NCI-H128 (cell line): ENCODE results near the gene OGFOD3.

Source experiments
- DNase-seq: peaks from one replicate; lab custom pipeline; 2025; ENCODE audit not compliant: unreplicated experiment; lab: John Stamatoyannopoulos, UW

Gene OGFOD3

DNA sequence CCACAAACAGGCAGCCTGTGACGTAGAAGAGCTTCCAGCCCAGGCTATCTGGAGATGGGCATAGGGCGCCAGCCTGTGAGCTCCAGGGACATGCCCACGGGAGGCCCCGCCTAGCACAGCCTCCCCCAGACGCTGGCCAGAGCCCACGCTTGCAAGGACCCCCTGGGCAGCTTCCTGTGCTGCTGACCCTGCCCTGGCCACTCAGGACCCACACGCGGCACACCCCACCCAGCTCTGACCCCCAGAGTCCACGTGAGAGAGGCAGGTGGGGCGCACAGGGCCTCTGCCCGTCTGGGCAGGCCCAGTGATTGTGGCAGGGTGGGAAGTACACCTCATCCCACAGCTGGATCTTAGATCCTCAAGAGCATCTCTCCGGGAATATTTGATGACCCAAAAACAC is 28.3 kb upstream of the OGFOD3 start:
- DNase-seq, result no peak

DNA sequence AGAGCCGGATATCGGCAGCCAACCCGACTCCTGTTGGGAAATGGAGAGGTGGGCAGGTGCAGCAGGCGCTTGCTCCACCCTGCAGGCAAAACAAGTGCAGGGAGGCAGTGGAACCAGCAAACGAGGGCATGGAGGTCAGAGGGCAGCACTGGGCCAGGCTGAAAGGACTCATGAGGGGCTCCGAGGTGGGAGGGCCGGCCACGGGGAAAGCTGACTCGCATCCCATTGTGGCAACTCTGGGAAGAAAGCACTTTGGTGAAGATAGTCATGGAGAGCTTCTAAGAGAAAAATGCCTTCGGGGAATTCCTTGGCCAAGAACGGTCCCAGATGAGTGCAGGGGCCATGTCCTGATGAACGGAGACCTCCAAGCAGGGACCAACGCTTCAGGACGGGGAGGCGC is 27.7 kb upstream of the OGFOD3 start:
- DNase-seq, result no peak

DNA sequence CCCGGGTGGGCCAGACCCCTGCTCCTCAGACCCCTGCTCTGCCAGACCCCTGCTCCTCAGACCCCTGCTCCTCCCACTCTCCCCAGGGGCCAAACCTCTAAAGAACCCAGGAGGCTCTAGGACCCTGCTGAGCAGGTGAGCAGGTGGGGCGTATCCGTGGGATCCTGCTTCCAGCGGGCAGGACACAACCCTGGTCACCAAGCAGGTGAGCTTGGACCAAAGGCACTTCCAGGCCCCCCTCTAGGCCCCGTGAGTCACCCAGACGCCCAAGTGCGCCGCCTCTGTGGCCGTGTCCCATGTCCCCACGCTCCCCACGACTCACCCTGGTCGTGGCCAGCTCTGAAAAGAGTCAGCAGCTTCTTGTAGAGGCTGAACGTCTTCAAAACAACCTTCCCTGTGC is 27.2 kb upstream of the OGFOD3 start:
- no peak for DNase-seq

DNA sequence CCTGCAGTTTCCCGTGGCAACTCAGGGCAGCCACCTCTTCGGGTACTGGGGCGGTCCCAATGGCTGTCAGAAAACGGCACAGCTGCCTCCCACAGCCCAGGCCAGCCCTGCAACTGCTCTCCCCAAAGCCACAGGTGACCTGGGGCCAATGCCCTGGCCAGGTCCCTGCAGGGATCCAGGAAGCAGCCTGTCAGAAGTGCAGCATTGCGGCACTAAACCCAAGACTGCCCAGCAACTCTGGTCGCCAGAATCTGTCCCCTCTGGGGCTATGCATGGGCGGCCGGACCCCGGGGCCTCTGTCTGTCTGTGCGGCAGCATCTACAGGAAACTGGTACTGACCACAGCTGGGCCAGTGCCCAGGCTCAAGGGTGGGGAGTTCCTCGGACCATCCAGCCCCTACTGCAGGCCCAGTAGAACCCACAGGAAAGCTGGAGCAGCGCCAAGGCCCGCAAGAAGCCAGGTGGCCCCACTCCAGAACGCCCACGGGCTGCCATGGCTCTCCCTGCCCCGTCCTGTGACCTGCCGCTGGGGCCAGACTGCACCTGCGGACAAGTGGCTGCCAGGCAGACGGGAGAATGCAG is 26.6 kb upstream of the OGFOD3 start:
- no peak for DNase-seq

DNA sequence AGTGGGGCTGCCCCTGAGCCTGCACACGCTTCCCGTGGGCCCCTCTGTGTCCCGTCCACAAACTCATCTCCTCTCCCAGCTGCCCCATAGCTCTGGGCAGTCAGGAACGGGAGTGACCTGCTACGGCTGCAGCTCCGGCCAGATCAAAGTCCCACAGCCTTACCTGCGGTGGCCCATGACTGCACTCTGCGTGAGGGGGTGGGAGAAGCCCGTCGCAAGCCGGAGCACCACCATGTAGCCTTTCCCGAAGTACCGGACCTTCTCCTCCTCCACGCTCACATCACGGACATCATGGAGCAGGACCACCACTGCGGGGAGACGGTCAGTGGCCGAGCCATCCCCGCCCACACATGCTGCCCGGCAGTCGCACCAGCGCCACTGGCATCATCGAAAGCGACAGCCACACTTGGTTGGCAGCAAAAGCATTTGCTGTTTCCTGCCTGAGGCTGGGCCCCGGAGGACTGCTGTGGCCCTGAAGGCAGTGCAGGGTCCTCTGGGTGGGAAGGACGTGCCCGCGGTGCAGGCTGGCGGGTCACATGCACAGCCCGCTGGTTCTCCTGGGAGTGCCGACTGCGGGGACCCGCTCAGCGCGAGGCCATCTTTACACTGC is 26.0 kb upstream of the OGFOD3 start:
- DNase-seq, result no peak

DNA sequence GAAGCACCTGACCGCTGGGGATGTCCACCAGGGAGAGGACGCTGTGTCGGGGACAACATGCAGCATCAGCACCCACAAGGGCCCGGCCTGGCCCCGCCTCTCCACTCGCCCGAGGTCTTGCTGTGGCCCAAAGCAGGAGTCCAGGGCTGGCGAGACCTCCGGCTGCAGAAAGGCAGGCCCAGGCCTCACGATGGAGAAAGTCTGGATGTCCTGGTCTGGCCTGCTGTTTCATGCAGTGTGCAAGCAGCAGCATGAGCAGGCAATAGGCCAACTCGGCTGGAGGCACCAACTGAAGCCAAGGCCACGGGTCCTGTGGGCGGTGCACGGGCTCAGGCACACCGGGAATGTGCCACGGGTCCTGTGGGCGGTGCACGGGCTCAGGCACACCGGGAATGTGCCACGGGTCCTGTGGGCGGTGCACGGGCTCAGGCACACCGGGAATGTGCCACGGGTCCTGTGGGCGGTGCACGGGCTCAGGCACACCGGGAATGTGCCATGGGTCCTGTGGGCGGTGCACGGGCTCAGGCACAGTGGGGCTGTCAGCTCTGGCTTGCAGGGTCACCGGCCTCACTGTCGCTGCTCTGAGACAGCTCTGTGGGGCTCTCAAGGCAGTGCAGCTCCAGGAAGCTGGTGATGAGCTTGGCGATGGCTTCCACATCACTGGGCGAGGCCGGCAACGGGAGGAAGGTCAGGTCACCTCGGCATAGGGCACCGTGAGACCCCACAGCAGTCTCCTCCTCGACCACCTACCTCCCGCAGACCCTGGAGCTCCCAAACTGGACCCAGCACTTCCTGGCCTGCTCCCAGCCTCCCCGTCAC is 25.3 kb upstream of the OGFOD3 start:
- no peak for DNase-seq

DNA sequence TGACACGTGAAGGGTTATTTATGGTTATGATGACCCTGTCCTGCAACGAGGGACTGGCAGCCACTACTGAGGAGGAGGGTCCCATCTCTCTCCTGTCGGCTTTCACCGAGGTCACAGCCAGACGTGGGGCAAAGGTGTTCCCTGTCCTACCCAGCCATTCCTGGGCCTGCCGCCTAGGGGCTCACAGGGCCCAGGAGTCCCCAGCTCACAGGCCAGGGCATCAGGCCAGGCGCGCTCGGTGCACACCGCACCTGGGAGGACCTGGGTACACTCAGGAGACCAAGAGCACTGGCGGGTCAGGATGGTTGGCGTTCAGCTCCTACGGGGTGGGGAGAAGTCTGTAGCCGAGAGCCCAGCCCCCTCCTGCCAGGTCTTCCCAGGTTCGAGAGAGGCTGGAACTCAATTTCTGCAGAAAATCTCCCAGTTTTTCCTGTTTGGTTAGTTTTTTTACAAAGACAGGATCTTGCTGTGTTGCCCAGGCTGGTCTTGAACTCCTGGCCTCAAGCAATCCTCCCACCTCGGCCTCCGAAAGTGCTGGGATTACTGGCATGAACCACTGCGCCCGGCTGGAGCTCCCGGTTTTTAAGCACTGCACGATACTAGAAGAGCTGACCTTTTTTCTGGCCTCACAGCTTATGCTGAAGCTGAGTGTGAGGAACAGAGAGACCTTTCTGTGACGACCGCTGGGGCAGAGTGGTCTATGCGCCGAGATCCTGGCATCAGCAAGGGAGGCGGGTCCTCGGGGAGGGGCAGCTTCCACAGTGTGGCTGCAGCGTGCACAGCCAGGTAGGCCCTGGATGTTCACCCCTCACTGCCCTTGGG is 24.5 kb upstream of the OGFOD3 start:
- DNase-seq, result no peak

DNA sequence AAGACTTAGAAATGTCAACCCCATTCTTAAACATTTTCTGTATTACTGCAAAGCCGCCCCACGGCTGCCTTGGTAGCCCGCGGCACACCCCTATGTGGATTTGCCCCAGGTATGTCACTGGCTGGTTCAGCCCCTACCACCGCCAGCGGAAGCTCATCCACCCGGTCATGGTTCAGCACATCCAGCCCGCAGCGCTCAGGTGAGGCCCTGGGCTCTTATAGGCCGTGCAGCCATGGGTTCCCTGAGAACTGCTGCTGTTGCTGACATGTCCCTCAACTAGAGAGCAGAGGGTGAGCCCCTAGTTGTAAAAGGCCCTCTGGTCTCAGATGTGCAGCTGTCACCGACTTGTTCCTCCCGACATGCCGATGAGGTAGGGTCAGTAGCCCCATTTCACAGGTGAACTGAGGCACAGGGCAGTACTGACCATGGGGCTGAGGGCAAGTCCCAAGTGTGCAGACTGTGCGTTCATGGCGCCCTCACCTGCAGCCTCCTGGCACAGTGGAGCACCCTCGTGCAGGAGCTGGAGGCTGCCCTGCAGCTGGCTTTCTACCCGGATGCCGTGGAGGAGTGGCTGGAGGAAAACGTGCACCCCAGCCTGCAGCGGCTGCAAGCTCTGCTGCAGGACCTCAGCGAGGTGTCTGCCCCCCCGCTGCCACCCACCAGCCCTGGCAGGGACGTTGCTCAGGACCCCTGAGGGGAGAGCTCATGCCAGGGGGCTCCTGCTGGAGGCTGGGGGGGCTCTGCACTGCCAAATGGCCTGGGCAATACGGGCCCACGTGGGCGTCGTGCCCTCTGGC is 23.5 kb upstream of the OGFOD3 start:
- DNase-seq, result no peak

DNA sequence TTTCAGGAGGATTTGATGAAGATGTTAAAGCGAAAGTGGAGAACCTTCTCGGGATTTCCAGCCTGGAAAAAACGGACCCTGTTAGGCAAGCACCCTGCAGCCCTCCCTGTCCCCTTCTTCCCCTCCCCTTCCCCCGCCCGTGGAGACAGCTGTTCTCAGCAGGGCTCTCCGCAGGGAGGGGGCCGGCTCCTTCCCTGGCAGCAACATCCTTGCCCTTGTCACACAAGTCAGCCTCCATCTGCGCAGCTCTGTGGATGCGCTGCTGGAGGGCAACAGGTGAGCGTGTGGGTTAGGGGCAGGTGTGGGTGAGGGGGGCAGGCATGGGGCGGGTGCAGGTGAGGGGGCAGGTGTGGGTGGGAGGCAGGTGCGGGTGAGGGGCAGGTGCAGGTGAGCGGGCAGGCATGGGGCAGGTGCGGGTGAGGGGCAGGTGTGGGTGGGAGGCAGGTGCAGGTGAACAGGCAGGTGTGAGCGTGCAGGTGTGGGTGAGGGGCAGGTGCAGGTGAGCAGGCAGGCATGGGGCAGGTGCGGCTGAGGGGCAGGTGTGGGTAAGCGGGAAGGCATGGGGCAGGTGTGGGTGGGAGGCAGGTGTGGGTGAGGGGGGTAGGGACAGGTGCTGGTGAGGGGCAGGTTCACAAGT is 22.7 kb upstream of the OGFOD3 start:
- no peak for DNase-seq

DNA sequence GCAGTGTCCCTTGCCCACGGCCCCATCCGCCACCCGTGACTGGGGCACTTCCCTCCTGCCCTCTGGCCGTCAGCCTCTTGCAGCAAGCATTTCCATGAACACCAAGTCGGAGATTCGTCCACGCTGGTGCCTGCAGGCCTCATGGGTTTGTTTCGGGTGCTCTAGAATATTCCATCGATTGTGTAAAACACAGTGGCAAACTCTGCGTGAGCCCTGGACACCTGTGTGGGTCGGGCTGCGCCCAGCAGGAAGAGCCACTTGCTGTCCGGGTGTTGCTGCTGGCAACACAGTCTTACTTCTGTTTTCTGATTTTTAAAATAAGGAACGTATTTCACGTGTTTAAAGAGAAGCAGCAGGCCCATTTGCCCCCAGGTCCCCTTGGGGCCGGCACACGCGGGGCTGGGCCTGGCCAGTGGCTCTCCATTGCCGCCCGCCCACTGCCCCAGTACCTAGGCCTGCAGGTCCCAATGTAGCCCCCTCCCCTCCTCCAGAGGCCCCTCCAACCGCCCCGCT is 22.1 kb upstream of the OGFOD3 start:
- DNase-seq, result no peak

DNA sequence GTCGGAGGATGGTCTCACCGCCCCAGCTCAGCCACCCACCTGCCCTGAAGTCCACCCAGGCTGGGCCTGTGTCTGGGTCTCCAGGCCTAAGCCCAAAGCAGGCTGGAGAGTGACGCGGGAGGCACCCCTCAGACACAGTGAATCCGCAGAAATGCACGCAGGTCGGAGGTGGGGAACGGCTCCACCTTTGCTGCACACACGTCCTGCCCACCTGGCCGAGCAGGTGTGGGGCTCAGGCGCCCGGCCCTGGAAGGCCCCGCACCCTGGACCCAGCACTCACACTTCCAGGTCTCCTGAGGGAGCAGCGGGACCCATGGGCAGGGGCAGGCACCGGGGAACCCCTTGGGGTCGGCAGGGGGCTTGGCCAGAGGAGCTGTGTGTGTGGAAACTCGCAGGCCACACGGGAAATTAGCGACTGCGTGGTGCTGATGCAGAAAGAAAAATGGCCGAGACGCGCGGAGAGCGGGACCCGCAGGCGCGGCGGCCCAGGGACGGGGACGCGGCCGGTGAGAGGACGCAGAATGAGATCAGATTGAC is 21.5 kb upstream of the OGFOD3 start:
- DNase-seq, result no peak

DNA sequence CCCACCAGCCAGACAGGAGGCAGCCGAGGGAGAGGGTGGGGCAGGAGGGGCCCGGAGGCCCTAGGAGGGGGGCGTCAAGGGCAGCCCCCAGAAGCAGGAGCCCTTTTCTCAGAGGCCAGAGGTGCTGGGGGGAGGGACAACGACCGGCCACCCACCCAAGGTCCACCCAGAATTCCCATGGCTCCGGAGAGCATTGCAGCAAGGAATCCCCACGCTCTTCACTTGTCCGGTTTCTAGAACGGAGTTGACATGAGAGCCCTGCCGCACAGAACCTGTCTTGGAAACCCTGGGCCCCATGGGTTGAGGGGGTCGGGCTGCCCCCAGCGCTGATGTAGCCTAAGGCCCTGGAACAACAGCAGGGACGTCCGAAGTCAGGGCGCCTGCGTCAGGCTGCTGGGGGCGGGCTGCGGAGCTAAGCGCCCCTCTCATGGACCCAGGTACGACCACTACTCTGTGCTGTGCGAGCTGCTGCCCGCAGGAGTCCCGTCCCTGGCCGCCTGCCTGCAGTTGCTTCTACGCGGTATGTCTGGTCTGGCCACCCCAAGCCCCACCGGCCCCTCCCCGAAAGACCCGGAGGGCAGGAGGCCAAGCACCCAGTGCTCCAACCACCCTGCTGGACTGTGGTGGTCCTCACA is 20.9 kb upstream of the OGFOD3 start:
- DNase-seq, result no peak

DNA sequence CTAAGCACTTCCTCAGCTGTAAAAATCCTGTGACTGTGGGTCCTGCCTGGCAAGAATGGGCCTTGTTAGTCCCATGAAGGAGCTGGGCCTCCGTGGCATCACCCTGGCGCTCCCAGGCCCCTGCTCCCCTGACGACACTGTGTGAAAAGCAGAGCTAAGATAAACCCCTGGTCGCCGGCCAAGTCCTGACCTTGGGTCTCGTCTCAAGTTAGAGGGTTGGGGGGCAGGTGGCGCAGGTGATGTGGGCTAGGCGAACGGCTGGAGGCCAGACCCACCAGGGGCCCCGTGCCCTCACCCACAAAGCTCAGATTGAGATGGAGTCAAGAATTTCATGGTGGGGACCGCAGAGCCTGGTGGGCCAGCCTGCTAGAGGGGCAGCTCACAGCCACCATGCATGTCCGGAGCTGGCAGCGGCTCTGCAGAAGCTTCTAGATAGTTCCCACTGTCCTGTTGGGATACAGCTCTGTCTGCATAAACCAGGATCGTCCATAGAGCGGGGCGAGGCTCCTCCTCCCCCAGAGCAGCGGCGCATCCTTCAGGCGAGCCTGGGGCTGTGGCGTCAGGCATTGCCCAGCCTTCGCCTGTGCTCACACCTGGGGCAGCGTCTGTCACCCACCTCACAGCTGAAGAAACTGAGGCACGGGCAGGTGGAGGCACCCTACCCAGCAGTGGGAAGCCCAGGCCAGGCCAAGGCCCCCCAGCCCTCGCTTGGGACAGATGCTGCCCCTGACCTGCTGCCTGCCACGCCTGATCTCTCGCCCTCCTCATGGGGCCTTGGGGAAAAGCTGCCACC is 20.2 kb upstream of the OGFOD3 start:
- DNase-seq, result no peak

DNA sequence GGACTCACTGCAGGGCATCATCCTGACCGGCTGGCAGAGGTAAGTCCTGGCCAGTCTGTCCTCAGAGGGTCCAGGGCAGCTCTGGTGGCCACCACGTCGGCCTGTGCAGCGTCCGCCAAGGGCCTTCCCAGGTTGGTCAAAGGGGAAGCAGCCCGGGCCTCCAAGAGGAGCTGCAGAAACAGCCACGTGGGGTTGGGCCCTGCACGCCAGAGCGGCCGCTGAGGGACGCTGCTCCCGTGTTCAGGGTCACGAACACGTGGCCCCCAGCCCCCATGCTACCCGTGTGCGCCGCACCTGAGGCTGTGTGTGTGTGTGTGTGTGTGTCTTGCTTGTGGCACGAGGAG is 18.9 kb upstream of the OGFOD3 start:
- DNase-seq, result no peak

DNA sequence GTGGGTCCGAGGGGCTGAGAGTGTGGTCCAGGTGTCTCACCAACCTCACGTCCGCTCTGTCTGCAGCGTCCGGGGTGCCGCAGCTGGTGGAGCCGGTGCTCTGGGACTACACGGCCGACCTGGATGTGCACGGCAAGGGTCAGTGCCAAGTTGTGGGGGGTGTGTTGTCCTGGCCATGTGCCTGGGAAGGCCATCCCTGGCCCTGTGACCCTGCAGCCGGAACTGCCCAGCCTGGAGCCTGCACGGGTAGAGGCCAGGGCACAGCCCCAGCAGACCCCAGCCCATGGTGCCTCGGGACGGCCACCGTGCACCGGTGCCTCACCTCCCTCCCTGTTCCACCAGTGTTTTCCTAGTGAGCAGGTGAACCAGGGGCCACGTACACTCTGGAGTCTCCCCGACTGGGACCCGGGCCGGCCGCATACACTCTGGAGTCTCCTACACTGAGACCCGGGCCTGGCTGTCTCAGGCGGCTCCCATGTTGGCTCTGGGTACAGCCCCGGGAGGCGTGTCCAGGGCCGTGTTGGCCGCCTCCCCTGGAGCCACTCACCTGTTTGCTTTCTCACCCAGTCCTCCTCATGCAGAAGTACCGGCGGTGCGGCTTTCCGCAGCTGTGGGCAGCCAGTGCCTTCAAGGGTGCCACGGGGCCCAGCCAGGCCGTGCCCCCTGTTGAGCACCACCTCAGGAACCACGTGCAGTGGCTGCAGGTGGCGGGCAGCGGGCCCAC is 18.4 kb upstream of the OGFOD3 start:
- no peak for DNase-seq

DNA sequence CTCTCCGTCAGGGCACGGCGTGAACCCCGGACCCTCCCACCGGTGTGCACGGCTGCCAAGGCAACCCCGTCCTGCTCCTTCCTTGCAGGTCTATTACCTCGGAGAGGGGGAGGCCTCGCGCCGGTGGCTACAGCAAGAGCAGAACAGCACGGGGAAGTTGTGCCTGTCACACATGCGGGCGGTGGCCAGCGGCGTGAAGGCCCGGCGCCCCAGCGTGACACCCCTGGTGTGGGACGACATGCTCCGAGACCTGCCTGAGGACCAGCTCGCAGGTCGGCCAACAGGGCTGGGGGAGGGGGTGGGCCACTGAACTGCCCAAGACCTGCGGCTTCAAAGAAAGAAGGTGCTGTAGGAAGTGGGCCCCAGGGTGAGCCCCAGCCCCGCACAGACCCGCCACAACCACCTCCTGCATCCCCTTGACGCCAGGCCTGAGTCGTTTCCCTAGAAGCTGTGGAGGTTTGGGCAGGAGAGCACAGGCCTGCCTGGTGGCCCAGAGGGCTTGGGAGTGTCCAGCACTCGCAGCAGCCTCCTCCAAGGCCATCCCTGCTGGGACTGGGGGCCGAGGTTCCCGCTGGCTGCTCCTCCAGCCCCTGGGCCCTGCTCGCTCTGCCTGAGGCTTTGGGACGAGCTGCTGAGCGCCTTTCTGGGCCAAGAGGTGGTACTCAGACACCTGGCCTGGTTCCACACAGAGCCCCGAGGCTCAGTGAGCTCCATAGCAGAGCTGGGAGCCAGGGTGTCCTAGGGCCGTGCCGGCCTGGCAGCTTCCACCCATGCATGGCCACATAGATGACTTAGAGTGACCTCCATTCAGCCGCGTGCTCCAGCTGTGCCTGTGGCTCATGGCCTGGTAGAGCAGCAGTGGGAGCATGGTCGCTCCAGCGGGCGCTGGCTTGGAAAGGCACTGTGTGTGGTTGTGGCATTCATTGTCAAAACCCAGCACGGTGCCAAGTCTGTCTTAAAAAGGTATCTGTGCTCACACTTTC is 17.5 kb upstream of the OGFOD3 start:
- DNase-seq, result no peak

DNA sequence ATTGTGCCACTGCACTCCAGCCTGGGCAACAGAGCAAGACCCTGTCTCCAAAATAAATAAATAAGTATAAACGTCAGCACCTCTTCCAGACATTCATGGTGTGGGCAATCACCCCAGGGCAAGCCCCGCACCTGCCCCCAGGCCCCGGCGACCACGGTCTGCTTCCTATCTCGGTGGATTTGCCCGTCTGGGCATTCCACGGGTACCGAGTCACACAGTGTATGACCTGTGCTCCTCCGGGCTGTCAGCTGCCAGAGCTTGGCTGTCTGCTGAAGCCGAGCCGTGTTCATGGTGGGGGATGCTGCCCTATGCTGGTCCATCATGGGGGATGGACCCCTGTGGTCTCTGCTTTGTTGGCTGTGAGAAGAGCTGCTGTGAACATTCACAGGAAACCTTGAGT is 16.7 kb upstream of the OGFOD3 start:
- no peak for DNase-seq
